HepG2 (cell line): ENCODE data around the gene TNS4. TPM values are rescaled to one million over a fixed set of nuclear protein-coding genes. Genes with fewer than 3 reads are reported as not detected.

ENCODE experiments used
- ARID5B ChIP-seq: IDR thresholded peaks from 2 replicates; pipeline ENCODE4 v1.4.0; 2020; ENCODE audit warnings: mild to moderate bottlenecking, missing genetic modification reagents
- CREM ChIP-seq, 2 experiments: sonication (generic) in 1 of 2; formaldehyde crosslinking in 1 of 2; IDR thresholded peaks; 2 replicates each; pipeline versions ENCODE4 v1.4.0 to v1.6.1; 2016 to 2020; ENCODE audit warnings: antibody characterized with exemption in 1 of 2, mild to moderate bottlenecking in 1 of 2, missing genetic modification reagents in 1 of 2
- FOXK1 ChIP-seq: sonication (generic); formaldehyde crosslinking; IDR thresholded peaks from 2 replicates; pipeline ENCODE4 v1.4.0; 2020; ENCODE audit warnings: low read depth, missing genetic modification reagents, borderline replicate concordance
- GATAD2A ChIP-seq: IDR thresholded peaks from 2 replicates; pipeline ENCODE4 v1.6.1; 2016
- GTF2F1 ChIP-seq: fragments of 150-350 bp; IDR thresholded peaks from 2 replicates; pipeline ENCODE4 v1.6.1; 2014; ENCODE audit warnings: low read length
- LCORL ChIP-seq, 2 experiments: fragments of 450-650 bp in 1 of 2; sonication (generic) in 1 of 2; formaldehyde crosslinking in 1 of 2; IDR thresholded peaks; 2 replicates each; pipeline versions ENCODE4 v1.5.0 to v1.6.1; 2017 to 2020; ENCODE audit warnings: antibody characterized with exemption in 1 of 2, missing genetic modification reagents in 1 of 2
- MTA1 ChIP-seq: sonication (generic); formaldehyde crosslinking; IDR thresholded peaks from 2 replicates; pipeline ENCODE4 v1.4.0; 2020; ENCODE audit warnings: missing genetic modification reagents, mild to moderate bottlenecking, borderline replicate concordance
- NCOR1 ChIP-seq: fragments of 200-600 bp; sonication (generic); IDR thresholded peaks from 2 replicates; pipeline ENCODE4 v1.7.0; 2017; ENCODE audit warnings: antibody characterized with exemption, low read length, borderline replicate concordance
- SALL2 ChIP-seq: sonication (generic); formaldehyde crosslinking; IDR thresholded peaks from 2 replicates; pipeline ENCODE4 v1.8.1; 2023; ENCODE audit warnings: mild to moderate bottlenecking, missing genetic modification reagents, inconsistent platforms
- SMAD1 ChIP-seq: sonication (generic); formaldehyde crosslinking; IDR thresholded peaks from 2 replicates; pipeline ENCODE4 v1.4.0; 2020; ENCODE audit warnings: missing genetic modification reagents, low read depth, mild to moderate bottlenecking, borderline replicate concordance
- SOX6 ChIP-seq, 2 experiments: fragments of 450-650 bp in 1 of 2; sonication (generic) in 1 of 2; formaldehyde crosslinking in 1 of 2; IDR thresholded peaks; 2 replicates each; pipeline versions ENCODE4 v1.4.0 to v1.6.1; 2017 to 2020; ENCODE audit warnings: antibody characterized with exemption in 1 of 2, mild to moderate bottlenecking in 1 of 2, missing genetic modification reagents in 1 of 2
- TRAFD1 ChIP-seq: sonication (generic); formaldehyde crosslinking; IDR thresholded peaks from 2 replicates; pipeline ENCODE4 v1.5.1; 2020; ENCODE audit warnings: missing genetic modification reagents, mild to moderate bottlenecking, borderline replicate concordance
- YEATS4 ChIP-seq: sonication (generic); formaldehyde crosslinking; IDR thresholded peaks from 2 replicates; pipeline ENCODE4 v1.4.0; 2020; ENCODE audit warnings: missing genetic modification reagents, borderline replicate concordance
- ZBTB33 ChIP-seq: sonication (generic); formaldehyde crosslinking; IDR thresholded peaks from 2 replicates; pipeline ENCODE4 v1.4.0; 2020; ENCODE audit warnings: missing genetic modification reagents
- ZBTB7A ChIP-seq: sonication (generic); formaldehyde crosslinking; IDR thresholded peaks from 2 replicates; pipeline ENCODE4 v1.8.0; 2022; ENCODE audit warnings: mild to moderate bottlenecking, missing genetic modification reagents
- ZNF296 ChIP-seq: sonication (generic); formaldehyde crosslinking; conservative IDR thresholded peaks from 2 replicates; pipeline ENCODE4 v1.5.0; 2020; ENCODE audit warnings: mild to moderate bottlenecking, missing genetic modification reagents
- ZNF382 ChIP-seq: sonication (generic); formaldehyde crosslinking; IDR thresholded peaks from 2 replicates; pipeline ENCODE4 v1.5.0; 2020; ENCODE audit warnings: missing genetic modification reagents, mild to moderate bottlenecking, borderline replicate concordance
- ZNF713 ChIP-seq: sonication (generic); formaldehyde crosslinking; IDR thresholded peaks from 2 replicates; pipeline ENCODE4 v1.4.0; 2020; ENCODE audit warnings: mild to moderate bottlenecking, missing genetic modification reagents
- ZUFSP ChIP-seq: sonication (generic); formaldehyde crosslinking; IDR thresholded peaks from 2 replicates; pipeline ENCODE4 v1.9.0; 2021; ENCODE audit warnings: missing genetic modification reagents, mild to moderate bottlenecking, borderline replicate concordance
- polyA plus RNA-seq, 8 experiments: library from polyadenylated mRNA; depleted of rRNA in 3 of 8; stranded (reverse) in 7 of 8; unstranded in 1 of 8; fragments of >200 nt; fragmentation: Illumina TruSeq in 4 of 8; extraction: Trizol in 4 of 8; gene quantifications; 2 replicates each; pipeline versions ENCODE4 v1.2.1 to v1.2.3, GENCODE V29; 2011 to 2016; ENCODE audit warnings: low read depth in 4 of 8, missing spikeins in 1 of 8, mixed read lengths in 1 of 8; ENCODE audit not compliant: insufficient read depth in 1 of 8
- total RNA-seq, 5 experiments: library from RNA; depleted of rRNA; stranded (reverse); fragments of >200 nt; fragmentation: Illumina TruSeq; extraction: Trizol; gene quantifications; 2 replicates each; pipeline ENCODE4 v1.2.3, GENCODE V29; 2016; ENCODE audit warnings: low read depth in 1 of 5

TNS4 gene
- total and polyA plus RNA-seq, 2 of the 13 experiments (the other 11 are each of a cell fraction or from before 2014, with no cell fraction given), result 0.58 to 2.1 TPM

GRCh38 chr17:40448639-40449261 lies 52.7 kb downstream of the TNS4 start (continued):
- TF ChIP-seq SOX6 (IDR thresholded peaks at IDR 0.05) (no peak), SOX6 (CRISPR knock-in tag; IDR thresholded peaks at IDR 0.05) (peak; percentile 84), ZNF382 (no peak), TRAFD1 (CRISPR knock-in tag) (0 out of 2 replicates have a peak, but pooled peaks have one; percentile 16), ARID5B (peak; percentile 97), ZUFSP (CRISPR knock-in tag) (no peak), YEATS4 (CRISPR knock-in tag) (peak; percentile 82), SALL2 (peak; percentile 74; the same call in 1 of the 2 replicates), FOXK1 (CRISPR knock-in tag) (peak; percentile 93), CREM (IDR thresholded peaks at IDR 0.05) (peak; percentile 69), CREM (CRISPR knock-in tag; IDR thresholded peaks at IDR 0.05) (no peak), ZNF296 (CRISPR knock-in tag) (0 out of 2 replicates have a peak, but pooled peaks have one; percentile 48), ZNF713 (0 out of 2 replicates have a peak, but pooled peaks have one; percentile 89), GTF2F1 (no peak), LCORL (IDR thresholded peaks at IDR 0.05) (no peak), LCORL (CRISPR knock-in tag; IDR thresholded peaks at IDR 0.05) (peak; percentile 98), MTA1 (CRISPR knock-in tag) (peak; percentile 98), ZBTB7A (CRISPR knock-in tag) (no peak; the same call in 1 of the 2 replicates), ZBTB33 (CRISPR knock-in tag) (0 out of 2 replicates have a peak, but pooled peaks have one; percentile 35), NCOR1 (no peak; the same call in 1 of the 2 replicates), GATAD2A (CRISPR knock-in tag) (peak; percentile 98), SMAD1 (peak; percentile 93; the same call in 1 of the 2 replicates)
